SIG-M5 treated with dmso at 0.1 percent for 504 hours (cell line): ENCODE data around the gene CMTM5.

Experiments used
- DNase-seq: peaks from one replicate; lab custom pipeline; 2025; ENCODE audit not compliant: unreplicated experiment; lab: John Stamatoyannopoulos, UW

CMTM5 gene

GRCh38 chr14:23396126-23396525 is 19.3 kb downstream of the CMTM5 start:
- no peak for DNase-seq

DNA sequence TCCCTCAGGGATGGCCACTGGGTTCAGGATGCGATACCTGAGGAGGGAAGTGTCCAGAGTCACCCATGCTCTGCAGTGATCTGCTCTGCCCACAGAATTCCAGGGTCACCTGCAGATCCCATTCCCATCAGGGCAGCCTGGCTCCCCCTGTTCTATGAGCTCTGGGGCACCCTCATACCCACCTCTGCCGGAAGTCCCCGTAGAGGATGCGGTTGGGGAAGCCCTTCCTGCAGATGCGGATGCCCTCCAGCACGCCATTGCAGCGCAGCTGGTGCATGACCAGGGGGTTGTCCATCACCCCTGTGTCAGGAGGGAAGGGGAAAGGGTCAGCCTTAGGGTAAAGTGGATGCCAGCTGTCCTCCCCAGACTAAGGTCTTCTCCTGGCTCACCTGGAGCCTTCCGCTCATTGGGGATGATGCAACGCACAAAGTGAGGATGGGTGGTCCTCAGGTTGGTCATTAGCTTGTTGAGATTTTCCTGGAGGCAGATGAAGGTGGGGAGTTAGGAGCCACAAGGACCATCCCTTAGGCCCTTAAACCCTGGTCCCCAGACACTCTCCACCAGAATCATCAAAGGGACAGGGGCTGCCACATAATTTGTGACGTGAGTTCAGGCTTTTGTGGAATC is 20.0 kb downstream of the CMTM5 start:
- DNase-seq = no peak

- no peak for DNase-seq
Measured at GRCh38 chr14:23398348-23398747, 21.5 kb downstream of the CMTM5 start.

DNA sequence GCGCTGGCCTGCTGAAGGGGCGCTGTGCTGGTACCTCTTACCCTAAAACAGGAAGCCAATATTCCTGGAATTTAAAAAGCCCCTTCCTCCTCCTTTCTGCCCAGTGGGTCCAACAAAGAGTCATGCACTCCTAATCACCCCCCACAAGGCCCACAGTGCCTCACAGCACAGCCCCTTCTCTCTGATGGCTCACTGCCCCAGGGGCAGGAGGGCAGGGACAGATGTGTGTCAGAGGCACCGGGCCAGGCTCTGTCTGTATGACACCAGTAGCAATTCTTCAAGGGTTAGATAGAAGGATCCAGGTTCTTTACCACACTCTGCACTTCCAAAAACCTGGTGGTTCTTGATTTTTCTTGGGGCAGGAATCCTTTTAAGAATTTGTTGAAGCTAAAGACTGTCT is 22.3 kb downstream of the CMTM5 start:
- no peak for DNase-seq

DNA sequence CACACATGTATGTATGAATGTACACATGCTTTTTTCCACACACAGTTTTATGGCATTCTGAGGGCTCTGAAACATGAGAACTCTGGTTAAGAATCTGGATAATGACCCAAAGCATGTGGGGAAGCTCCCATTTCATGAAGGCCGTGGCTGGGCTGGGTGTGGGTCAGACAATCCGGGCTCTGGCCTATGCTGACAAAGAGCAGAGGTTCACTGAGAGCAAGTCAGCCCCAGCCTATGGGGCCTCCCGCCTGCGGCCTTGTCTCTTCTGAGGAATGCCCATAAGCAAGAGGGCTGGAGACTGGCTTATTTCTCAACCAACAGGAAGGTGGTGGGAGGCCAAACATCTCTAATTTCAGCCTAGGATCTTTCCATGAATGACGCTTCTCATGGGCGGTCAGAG is 22.7 kb downstream of the CMTM5 start:
- no peak for DNase-seq

- peak; percentile 23 for DNase-seq
Measured at GRCh38 chr14:23400496-23401149, 23.8 kb downstream of the CMTM5 start.

GRCh38 chr14:23401291-23401690 is 24.4 kb downstream of the CMTM5 start:
- DNase-seq = peak; percentile 75

DNA sequence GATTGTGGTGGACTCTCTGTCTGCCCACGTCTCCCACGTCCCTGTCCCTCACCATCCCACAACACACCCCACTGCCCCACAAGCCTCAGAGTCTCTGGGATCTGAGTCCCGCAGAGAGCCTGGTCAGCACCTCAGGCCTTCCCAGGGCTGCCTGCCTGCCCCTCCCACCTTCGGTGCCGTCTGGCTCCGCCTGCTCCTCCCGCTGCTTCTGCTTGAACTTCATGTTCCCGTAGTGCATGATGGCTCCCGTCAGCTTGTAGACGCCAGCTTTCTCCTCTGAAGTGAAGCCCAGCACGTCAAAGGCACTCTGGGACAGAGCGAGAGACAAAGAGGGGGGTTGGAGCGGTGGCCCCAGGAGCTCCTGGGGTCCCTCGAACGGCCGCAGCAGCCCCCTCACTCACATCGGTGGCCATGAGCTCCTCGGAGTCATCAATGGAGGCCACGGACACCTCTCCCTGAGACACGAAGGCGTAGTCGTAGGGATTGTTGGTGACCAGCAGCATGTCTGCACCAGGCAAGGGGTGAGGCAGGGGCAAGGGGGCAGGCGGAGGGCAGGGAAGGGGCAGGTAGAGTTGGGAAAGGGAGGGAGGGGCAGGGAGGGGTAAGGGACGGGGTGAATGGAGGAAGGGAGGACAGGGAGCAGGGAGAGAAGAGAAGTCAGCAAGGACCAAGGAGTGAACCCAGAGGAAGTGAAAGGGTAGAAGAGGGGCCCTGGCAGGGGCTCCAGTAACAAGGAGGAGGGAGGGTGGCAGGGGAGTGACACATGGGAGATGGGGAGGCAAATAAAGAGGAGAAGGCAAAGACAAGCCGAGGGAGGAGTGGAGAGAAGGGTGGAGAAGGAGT is 25.7 kb downstream of the CMTM5 start:
- peak; percentile 25 for DNase-seq

DNA sequence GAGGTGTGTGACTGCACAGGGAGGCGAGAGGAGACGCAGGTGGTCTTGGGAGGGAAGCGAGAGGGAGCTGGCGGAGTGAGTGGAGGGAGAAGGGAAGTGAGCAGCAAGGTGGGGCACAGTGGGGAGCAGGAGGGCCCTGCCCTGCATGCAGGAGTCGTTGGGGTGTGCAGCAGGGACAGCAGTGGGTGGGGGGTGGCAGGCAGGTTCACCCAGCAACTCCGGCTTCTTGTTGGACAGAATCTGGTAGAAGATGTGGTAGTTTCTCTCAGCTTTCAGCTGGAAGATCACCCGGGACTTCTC is 26.2 kb downstream of the CMTM5 start:
- DNase-seq = no peak

GRCh38 chr14:23403908-23404307 is 27.1 kb downstream of the CMTM5 start:
- DNase-seq = no peak

- DNase-seq = no peak
Measured at GRCh38 chr14:23404331-23404900, 27.6 kb downstream of the CMTM5 start.

- DNase-seq = no peak
Measured at GRCh38 chr14:23405096-23405495, 28.2 kb downstream of the CMTM5 start.

DNA sequence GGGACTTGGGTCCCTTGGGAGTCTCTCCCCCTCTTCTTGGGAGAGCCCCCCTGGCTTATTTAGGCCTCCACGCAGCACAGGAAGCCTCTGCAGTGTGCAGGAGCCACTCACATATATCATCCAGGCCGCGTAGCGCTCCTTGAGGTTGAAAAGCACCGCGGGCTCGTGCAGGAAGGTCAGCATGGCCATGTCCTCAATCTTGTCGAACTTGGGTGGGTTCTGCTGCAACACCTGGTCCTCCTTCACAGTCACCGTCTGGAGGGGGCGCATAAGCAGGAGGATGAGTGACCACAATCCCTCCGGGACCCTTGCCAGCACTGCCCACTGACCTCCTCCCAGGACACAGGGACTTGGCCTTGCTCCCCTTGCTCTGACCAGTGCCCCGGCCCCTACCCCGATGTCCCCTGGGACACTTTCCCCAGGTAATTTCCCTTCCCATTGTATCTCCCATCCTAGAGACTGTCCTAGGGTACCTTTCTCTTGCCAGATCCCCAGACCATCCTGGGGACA is 28.7 kb downstream of the CMTM5 start:
- DNase-seq = no peak

- no peak for DNase-seq
Measured at GRCh38 chr14:23406244-23406643, 29.4 kb downstream of the CMTM5 start.

DNA sequence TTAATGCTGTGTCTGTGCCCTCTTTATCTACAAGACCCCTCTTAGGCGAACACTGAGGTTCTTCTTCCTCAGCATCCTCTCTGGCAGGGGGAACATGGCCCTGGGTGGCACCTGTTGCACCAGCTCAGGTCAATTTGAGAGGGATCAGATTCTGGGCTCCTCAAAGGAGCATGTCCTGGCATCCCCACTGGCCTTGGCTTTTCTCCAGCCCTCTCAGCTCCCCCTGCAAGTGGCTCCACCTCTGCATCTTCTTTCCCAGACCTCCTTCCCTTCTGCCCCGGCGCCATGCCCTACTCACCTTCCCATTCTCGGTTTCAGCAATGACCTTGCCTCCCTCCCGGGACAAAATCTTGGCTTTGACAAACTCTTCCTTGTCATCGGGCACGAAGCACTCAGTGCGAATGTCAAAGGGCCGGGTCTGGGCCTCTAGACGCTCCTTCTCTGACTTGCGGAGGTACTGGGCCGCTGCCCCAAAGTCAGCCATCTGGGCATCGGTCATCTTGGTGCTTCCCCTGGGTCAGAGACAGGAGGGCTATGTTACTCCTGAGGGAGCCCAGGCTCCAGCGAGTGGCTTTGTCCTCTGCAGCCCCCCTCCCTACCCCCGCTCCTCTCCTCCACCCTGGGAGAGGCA is 30.0 kb downstream of the CMTM5 start:
- no peak for DNase-seq

DNA sequence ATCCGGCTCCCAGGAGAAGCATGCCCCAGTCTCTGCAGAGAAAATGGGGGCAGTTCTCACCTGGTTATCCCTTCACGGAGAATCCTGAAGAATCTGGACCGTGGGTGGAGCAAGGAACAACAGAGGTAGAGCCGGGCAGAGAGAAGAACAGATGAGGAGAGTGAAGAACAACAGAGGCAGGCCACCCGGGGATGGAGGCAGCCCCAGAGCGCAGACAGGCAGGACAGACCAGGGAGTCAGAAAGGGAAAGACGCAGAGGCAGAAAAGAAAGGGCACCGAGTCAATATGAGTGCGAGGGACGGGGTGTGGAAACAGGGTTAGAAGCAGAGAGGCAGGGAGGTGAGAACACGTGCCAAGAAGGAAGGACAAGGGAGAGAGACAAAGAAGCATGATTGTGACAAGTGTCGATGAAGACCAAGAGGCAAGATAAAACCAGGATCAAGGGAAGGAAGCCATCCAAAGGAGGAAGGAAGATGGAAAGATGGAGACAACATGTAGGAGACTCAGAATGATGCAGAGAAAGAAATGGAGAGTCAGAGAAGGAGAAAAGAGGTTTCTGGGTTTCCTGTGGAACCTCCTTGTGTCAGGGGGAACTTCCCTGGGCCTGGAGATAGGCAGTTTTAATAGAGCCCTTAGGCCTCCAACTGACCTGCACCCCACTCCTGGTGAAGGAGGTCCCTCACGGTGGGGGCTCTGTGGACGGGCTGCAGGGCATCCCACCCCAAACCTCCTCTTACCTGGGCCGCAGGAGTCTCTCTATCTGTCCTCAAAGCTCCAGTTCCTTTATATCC is 30.9 kb downstream of the CMTM5 start, which contains the start of gene MYH6:
Gene MYH6 (minus strand): TSS at position 758 of the 791 bp plus-strand sequence. CDS start 1,050 bp downstream, outside the sequence.
- no peak for DNase-seq

DNA sequence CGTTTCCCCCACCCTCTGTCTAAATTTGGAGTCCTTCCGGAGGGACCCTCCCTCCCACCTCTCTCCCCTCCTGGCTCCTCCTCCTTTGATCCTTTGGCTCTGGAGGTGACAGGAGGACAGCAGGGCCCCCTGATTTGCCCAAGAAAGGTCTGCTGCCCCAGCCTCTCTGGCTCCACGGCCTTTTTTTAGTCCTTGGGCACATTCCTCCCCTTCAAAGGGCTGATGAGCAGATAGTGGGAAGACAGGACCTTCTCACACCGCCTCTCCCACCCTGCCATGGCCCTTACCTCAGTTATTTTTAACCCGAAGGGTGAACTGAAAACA is 31.4 kb downstream of the CMTM5 start:
- no peak for DNase-seq

- DNase-seq = no peak
Measured at GRCh38 chr14:23409475-23409874, 32.6 kb downstream of the CMTM5 start.

DNA sequence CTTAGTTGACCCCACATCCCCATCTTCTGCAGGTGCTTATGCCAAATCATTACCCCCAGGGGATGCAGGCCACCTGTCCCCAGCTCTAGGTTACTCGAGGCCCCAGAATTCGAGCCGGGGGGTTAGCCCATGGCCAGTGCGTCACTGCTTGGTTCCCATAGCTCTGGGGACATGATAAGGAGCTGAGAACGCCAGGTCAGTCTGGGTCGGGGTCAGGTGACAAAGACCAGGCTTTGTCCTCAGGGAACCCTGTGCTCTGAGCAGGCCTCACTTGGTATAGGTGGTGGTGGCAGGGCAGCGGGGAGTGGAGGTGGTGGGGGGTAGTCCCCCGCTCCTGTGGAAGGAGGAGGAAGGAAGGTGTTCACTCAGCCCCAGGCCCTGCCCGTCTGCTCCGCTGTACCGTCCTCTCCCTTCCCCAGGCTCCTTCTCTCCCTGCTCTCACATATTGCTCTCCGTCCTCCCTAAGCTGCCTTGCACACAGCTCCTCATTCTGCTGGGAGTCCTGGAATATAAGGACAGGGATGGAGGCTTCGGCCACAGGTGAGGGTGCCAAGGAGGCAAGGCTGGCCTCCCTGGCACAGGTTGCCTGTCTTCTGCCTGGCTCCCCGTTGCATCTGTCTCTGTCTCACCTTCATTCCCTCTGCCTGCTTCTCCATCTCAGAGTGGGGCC is 33.3 kb downstream of the CMTM5 start:
- no peak for DNase-seq
